Loucy (cell line): Measurements from ENCODE around the gene STOML3.

Experiments
- H2AFZ ChIP-seq: fragments of 200-600 bp; sonication (generic); 2 replicates; pipeline ENCODE4 v1.6.0; 2016; ENCODE audit warnings: antibody characterized with exemption, mild to moderate bottlenecking, low read length, moderate library complexity
- H3F3A ChIP-seq: fragments of 200-600 bp; 2 replicates; pipeline ENCODE4 v1.6.0; 2016; ENCODE audit warnings: antibody characterized with exemption, low read depth, mild to moderate bottlenecking
- H3K27me3 ChIP-seq: fragments of 200-600 bp; sonication (generic); 2 replicates; pipeline ENCODE4 v1.6.1; 2014; ENCODE audit warnings: low read length, mild to moderate bottlenecking; ENCODE audit not compliant: insufficient read depth, poor library complexity, severe bottlenecking
- H3K36me3 ChIP-seq: fragments of 200-600 bp; sonication (generic); 2 replicates; pipeline ENCODE4 v1.6.1; 2016; ENCODE audit warnings: low read length; ENCODE audit not compliant: insufficient read depth
- H3K4me1 ChIP-seq: fragments of 200-600 bp; sonication (generic); 2 replicates; pipeline ENCODE4 v1.5.1; 2014; ENCODE audit warnings: low read length, mild to moderate bottlenecking; ENCODE audit not compliant: insufficient read depth, poor library complexity, severe bottlenecking
- H3K4me2 ChIP-seq: fragments of 200-600 bp; sonication (generic); 2 replicates; pipeline ENCODE4 v1.6.0; 2014; ENCODE audit warnings: antibody characterized with exemption, low read length, low read depth, mild to moderate bottlenecking; ENCODE audit not compliant: poor library complexity, severe bottlenecking
- H3K4me3 ChIP-seq: fragments of 200-600 bp; sonication (generic); 2 replicates; pipeline ENCODE4 v1.5.1; 2014; ENCODE audit warnings: low read length, mild to moderate bottlenecking, mixed read lengths; ENCODE audit not compliant: poor library complexity, severe bottlenecking
- H3K79me2 ChIP-seq: fragments of 200-600 bp; sonication (generic); 2 replicates; pipeline ENCODE4 v1.6.1; 2014; ENCODE audit warnings: low read length; ENCODE audit not compliant: insufficient read depth
- H3K9ac ChIP-seq: fragments of 200-600 bp; sonication (generic); 2 replicates; pipeline ENCODE4 v1.6.0; 2014; ENCODE audit warnings: mild to moderate bottlenecking, low read depth, low read length, moderate library complexity; ENCODE audit not compliant: poor library complexity, severe bottlenecking
- H3K9me2 ChIP-seq: fragments of 200-600 bp; sonication (generic); replicated peaks from 2 replicates; pipeline ENCODE4 v1.6.1; 2016; ENCODE audit warnings: low read depth, low read length, mixed read lengths
- H3K9me3 ChIP-seq: fragments of 200-600 bp; sonication (generic); 2 replicates; pipeline ENCODE4 v1.6.1; 2014; ENCODE audit warnings: mild to moderate bottlenecking, antibody characterized with exemption, low read length, low read depth; ENCODE audit not compliant: insufficient read depth
- H4K20me1 ChIP-seq: fragments of 200-600 bp; sonication (generic); 2 replicates; pipeline ENCODE4 v1.6.0; 2014; ENCODE audit warnings: antibody characterized with exemption, low read length, mild to moderate bottlenecking; ENCODE audit not compliant: insufficient read depth, poor library complexity, severe bottlenecking
- EZH2phosphoT487 ChIP-seq: fragments of 200-600 bp; IDR thresholded peaks from 2 replicates; pipeline ENCODE4 v1.6.1; 2018; ENCODE audit warnings: antibody characterized with exemption, mild to moderate bottlenecking, moderate library complexity, borderline replicate concordance
- TF ChIP-seq, protein P1 (sequence below): fragments of 200-600 bp; sonication (generic); conservative IDR thresholded peaks from 2 replicates; pipeline ENCODE4 v1.5.1; 2014; ENCODE audit warnings: mild to moderate bottlenecking, antibody characterized with exemption, low read length

Gene STOML3, protein sequence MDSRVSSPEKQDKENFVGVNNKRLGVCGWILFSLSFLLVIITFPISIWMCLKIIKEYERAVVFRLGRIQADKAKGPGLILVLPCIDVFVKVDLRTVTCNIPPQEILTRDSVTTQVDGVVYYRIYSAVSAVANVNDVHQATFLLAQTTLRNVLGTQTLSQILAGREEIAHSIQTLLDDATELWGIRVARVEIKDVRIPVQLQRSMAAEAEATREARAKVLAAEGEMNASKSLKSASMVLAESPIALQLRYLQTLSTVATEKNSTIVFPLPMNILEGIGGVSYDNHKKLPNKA

DNA sequence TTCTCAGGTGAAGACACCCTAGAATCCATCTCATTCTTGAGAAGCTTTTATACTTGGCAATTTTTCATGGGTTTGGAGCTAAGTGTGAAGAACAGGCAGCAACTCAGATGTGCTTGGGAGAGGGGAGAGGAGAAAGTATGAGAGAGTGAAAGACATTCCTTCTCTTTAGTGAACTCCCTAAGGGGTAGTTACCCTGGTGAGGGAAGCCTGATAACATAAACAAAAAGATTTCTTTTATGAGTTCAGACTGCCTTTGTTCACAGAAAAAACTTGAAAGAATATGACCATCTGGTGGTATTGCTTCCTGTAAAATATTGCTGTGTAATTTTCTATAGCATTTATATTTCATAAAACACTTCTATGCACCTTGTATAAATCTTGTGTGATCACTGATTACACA, at the start of gene STOML3:
Gene STOML3 (minus strand): TSS at position 139 of the 400 bp plus-strand sequence. CDS start 110 bp downstream, at position 29.
- Histone ChIP-seq H2AFZ (no peak within 1 kb of the TSS), H3K4me1 (no peaks in the 10 kb centered on the region), H3F3A (no peaks in the 10 kb centered on the region), H3K36me3 (no peaks in the 10 kb centered on the region), H3K9me3 (no peaks in the 10 kb centered on the region), H3K27me3 (no peaks in the 10 kb centered on the region), H3K9me2 (no peaks in the 10 kb centered on the region), H3K9ac (no peak within 1 kb of the TSS), H3K4me2 (no peak within 1 kb of the TSS), H3K79me2 (no peaks in the 10 kb centered on the region), H4K20me1 (no peaks in the 10 kb centered on the region), H3K4me3 (no peak within 1 kb of the TSS)
- TF ChIP-seq, protein P1, sequence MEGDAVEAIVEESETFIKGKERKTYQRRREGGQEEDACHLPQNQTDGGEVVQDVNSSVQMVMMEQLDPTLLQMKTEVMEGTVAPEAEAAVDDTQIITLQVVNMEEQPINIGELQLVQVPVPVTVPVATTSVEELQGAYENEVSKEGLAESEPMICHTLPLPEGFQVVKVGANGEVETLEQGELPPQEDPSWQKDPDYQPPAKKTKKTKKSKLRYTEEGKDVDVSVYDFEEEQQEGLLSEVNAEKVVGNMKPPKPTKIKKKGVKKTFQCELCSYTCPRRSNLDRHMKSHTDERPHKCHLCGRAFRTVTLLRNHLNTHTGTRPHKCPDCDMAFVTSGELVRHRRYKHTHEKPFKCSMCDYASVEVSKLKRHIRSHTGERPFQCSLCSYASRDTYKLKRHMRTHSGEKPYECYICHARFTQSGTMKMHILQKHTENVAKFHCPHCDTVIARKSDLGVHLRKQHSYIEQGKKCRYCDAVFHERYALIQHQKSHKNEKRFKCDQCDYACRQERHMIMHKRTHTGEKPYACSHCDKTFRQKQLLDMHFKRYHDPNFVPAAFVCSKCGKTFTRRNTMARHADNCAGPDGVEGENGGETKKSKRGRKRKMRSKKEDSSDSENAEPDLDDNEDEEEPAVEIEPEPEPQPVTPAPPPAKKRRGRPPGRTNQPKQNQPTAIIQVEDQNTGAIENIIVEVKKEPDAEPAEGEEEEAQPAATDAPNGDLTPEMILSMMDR: no peak
- TF ChIP-seq EZH2phosphoT487: no peak

DNA sequence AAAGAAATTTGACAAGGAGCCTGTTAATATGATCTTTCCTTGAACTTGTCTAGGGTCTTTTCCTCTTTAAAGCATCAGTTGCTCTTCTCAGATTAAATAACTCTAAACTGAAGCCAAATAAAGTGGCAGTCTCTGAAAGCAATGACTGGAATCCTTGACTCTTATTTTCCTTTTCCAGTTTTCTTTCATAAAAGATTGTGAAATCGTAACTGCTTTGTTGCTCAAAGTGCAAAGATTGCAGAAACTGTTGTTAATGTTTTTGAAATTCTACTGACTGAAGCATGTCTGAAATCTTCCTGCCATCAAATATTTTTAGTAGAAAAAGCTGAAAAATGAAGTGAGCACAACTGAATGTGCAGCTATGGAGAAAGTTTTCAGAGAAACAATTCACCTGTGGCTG, 49.6 kb upstream of the STOML3 start:
- Histone ChIP-seq H3K79me2 (peaks cover 73% of the 10 kb centered on the region), H3K9me2 (no peaks in the 10 kb centered on the region), H3F3A (no peaks in the 10 kb centered on the region), H3K4me3 (peak overlapping the region; percentile 96), H3K9ac (peak overlapping the region; percentile 39), H3K27me3 (no peaks in the 10 kb centered on the region), H4K20me1 (peaks cover 42% of the 10 kb centered on the region), H3K4me1 (peaks cover 42% of the 10 kb centered on the region), H3K9me3 (no peaks in the 10 kb centered on the region), H3K36me3 (peaks cover 11% of the 10 kb centered on the region; the same call in 1 of the 2 replicates), H3K4me2 (peak overlapping the region; percentile 85), H2AFZ (no peak overlapping the region)
- TF ChIP-seq EZH2phosphoT487: no peak
- TF ChIP-seq, protein P1: no peak

DNA sequence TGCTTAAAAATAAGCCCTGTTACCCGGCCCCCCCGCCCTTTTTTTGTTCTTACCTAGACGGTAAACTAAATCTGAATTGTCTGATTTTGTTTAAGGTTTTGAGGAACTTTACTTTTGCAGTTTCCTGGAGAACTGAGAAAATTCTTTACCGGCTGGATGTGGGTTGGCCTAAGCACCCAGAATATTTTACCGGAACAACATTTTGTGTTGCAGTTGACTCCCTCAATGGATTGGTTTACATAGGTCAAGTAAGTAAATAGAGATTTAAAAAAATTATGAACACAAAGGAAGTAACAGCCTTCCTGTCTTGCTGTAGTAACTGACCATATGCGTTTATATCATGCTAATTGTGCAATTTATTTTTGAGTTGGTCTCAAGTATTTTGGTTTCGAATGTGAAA, 48.4 kb upstream of the STOML3 start:
- Histone ChIP-seq H3F3A (no peaks in the 10 kb centered on the region), H3K4me2 (peak overlapping the region; percentile 85), H3K36me3 (peaks cover 2% of the 10 kb centered on the region; the same call in 1 of the 2 replicates), H3K79me2 (peaks cover 85% of the 10 kb centered on the region), H3K27me3 (no peaks in the 10 kb centered on the region), H3K9me2 (no peaks in the 10 kb centered on the region), H2AFZ (no peak overlapping the region), H3K9me3 (no peaks in the 10 kb centered on the region), H4K20me1 (peaks cover 53% of the 10 kb centered on the region), H3K9ac (peak overlapping the region; percentile 91), H3K4me1 (peaks cover 53% of the 10 kb centered on the region), H3K4me3 (peak overlapping the region; percentile 96)
- TF ChIP-seq, protein P1: no peak
- no peak for TF ChIP-seq EZH2phosphoT487
